Fibroblast of peridontal ligament (primary cell): ENCODE results near the gene DST.

Experiments used
- DNase-seq: peaks from one replicate; pipeline ENCODE4 v3.0.0-alpha.2; 2010; ENCODE audit errors: extremely low read depth

DST gene

GRCh38 chr6:56642366-56643261 is at the start of gene DST:
DST (minus strand) TSS chr6:56642889.
- DNase-seq, result peak; percentile 97

GRCh38 chr6:56691814-56692213 is 49.1 kb upstream of the DST start:
- DNase-seq, result no peak

- DNase-seq, result no peak
Measured at GRCh38 chr6:56691286-56691595, 48.6 kb upstream of the DST start.

GRCh38 chr6:56690519-56691285 is 48.0 kb upstream of the DST start:
- DNase-seq, result peak; percentile 85

- no peak for DNase-seq
Measured at GRCh38 chr6:56689663-56690062, 47.0 kb upstream of the DST start.

GRCh38 chr6:56689114-56689513 is 46.4 kb upstream of the DST start:
- no peak for DNase-seq

GRCh38 chr6:56688521-56688920 is 45.8 kb upstream of the DST start:
- no peak for DNase-seq

- DNase-seq, result no peak
Measured at GRCh38 chr6:56687551-56687950, 44.9 kb upstream of the DST start.

GRCh38 chr6:56686429-56686828 is 43.7 kb upstream of the DST start:
- no peak for DNase-seq

- no peak for DNase-seq
Measured at GRCh38 chr6:56685994-56686393, 43.3 kb upstream of the DST start.

- DNase-seq, result no peak
Measured at GRCh38 chr6:56685102-56685733, 42.5 kb upstream of the DST start.

GRCh38 chr6:56684342-56685101 is 41.8 kb upstream of the DST start:
- no peak for DNase-seq

GRCh38 chr6:56683882-56684281 is 41.2 kb upstream of the DST start:
- DNase-seq, result peak; percentile 96

- DNase-seq, result no peak
Measured at GRCh38 chr6:56682635-56683034, 39.9 kb upstream of the DST start.

GRCh38 chr6:56677559-56677958 is 34.9 kb upstream of the DST start:
- no peak for DNase-seq

- no peak for DNase-seq
Measured at GRCh38 chr6:56671651-56672461, 29.2 kb upstream of the DST start.

- DNase-seq, result no peak
Measured at GRCh38 chr6:56671160-56671559, 28.5 kb upstream of the DST start.

GRCh38 chr6:56669041-56669440 is 26.4 kb upstream of the DST start:
- DNase-seq, result no peak

GRCh38 chr6:56668158-56668557 is 25.5 kb upstream of the DST start:
- DNase-seq, result no peak

- DNase-seq, result no peak
Measured at GRCh38 chr6:56667336-56667735, 24.6 kb upstream of the DST start.

GRCh38 chr6:56664029-56664428 is 21.3 kb upstream of the DST start:
- DNase-seq, result no peak
